HEK293T (cell line): Measurements from ENCODE around the gene KCNH3.

ENCODE experiments used
- ARNT ChIP-seq: fragments of 450-650 bp; IDR thresholded peaks from 2 replicates; pipeline ENCODE4 v1.6.1; 2017; ENCODE audit warnings: mild to moderate bottlenecking
- BHLHE40 ChIP-seq: fragments of 450-650 bp; IDR thresholded peaks from 2 replicates; pipeline ENCODE4 v1.6.1; 2016; ENCODE audit warnings: mild to moderate bottlenecking, moderate library complexity, borderline replicate concordance
- ELF4 ChIP-seq: fragments of 450-650 bp; IDR thresholded peaks from 2 replicates; pipeline ENCODE4 v1.6.1; 2017; ENCODE audit warnings: antibody characterized with exemption
- FOXA1 ChIP-seq: fragments of 450-650 bp; IDR thresholded peaks from 2 replicates; pipeline ENCODE4 v1.6.1; 2016; ENCODE audit warnings: mild to moderate bottlenecking
- HDGF ChIP-seq: fragments of 450-650 bp; IDR thresholded peaks from 2 replicates; pipeline ENCODE4 v1.6.1; 2017; ENCODE audit warnings: antibody characterized with exemption, borderline replicate concordance
- SP1 ChIP-seq: fragments of 450-650 bp; IDR thresholded peaks from 2 replicates; pipeline ENCODE4 v1.6.1; 2017
- TARDBP ChIP-seq: fragments of 450-650 bp; IDR thresholded peaks from 2 replicates; pipeline ENCODE4 v1.6.1; 2016
- ZNF384 ChIP-seq: fragments of 450-650 bp; IDR thresholded peaks from 2 replicates; pipeline ENCODE4 v1.6.1; 2016

DNA sequence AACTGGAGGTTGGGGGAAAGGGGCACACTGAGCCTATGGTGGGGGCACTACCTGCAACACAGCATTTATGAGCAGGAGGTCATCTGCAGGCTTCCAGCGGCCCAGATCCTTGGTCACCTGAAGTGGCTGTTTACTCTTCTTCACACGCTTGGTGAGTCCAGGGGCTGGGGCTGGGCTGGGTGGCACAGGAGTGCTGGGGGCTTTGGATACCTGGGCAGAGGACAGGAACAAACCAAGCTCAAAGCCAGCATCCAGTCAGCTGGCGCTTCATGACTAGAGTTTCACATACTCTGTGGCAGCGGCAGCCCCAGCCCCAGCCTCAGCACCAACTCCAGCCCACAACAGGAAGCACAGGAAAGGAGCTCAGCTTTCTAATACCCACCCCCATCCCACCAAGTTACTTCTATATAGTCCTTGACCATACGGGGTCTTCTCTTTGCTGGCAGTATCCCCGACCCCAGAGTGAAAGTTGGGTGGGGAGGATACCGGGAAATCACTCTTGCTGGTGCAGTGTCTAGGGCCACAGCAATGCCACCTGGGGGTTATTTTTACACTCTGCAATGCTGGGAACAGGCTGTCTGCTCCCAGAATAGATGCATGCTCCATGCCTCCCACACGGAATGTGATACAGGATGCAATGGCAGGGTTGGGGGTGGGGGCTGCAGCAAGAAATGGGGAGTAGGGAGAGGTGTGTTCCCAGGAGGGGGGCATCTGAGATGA, 26.0 kb downstream of the KCNH3 start:
- TF ChIP-seq BHLHE40, result no peak
- no peak for TF ChIP-seq SP1
- TF ChIP-seq TARDBP, result no peak
- no peak for TF ChIP-seq ZNF384
- TF ChIP-seq ARNT, result no peak
- TF ChIP-seq FOXA1, result no peak
- no peak for TF ChIP-seq HDGF
- no peak for TF ChIP-seq ELF4
